ENCODE data around the gene PRRT2.

GRCh38 chr16:29809850-29810698 is 1.9 kb upstream of the PRRT2 start:
- no peak for TF ChIP-seq CTCF (IDR thresholded peaks at IDR 0.05 in 8 of 11, conservative IDR thresholded peaks at IDR 0.05 in 3 of 11)
- TF ChIP-seq POLR2A (IDR thresholded peaks at IDR 0.05): no peak
- TF ChIP-seq POLR2AphosphoS5 (IDR thresholded peaks at IDR 0.05): peak in 1 of 3 donors; percentile 68

Data from spleen (tissue), 7 donors.